Kidney epithelial cell (primary cell): ENCODE data around the gene ZNF366. TPM values are rescaled to one million over a fixed set of nuclear protein-coding genes. Genes with fewer than 3 reads are reported as not detected.

ENCODE experiments used
- DNase-seq: peaks from one replicate; pipeline ENCODE4 v3.0.0-alpha.2; 2010; ENCODE audit warnings: low read depth
- H3K27me3 ChIP-seq: 2 replicates; pipeline ENCODE4 v1.6.0; 2011; ENCODE audit warnings: low read length; ENCODE audit not compliant: control insufficient read depth, insufficient read depth
- H3K36me3 ChIP-seq: 2 replicates; pipeline ENCODE4 v1.5.1; 2011; ENCODE audit warnings: low read length; ENCODE audit not compliant: control insufficient read depth, insufficient read depth
- H3K4me3 ChIP-seq: 2 replicates; pipeline ENCODE4 v1.5.1; 2011; ENCODE audit warnings: low read depth, mild to moderate bottlenecking, control low read depth, low read length
- CTCF ChIP-seq: IDR thresholded peaks from 2 replicates; pipeline ENCODE4 v1.5.1; 2011; ENCODE audit warnings: mild to moderate bottlenecking, moderate library complexity, low read length, control low read depth, inconsistent platforms; ENCODE audit not compliant: insufficient read depth, poor library complexity, severe bottlenecking
- total RNA-seq: library from RNA; depleted of rRNA; stranded (reverse); fragments of >200 nt; gene quantifications from 2 replicates; pipeline ENCODE4 v1.2.3, GENCODE V29; 2015

ZNF366 gene
- total RNA-seq, 1 donor from 2014 or later, result 0.13 TPM

DNA sequence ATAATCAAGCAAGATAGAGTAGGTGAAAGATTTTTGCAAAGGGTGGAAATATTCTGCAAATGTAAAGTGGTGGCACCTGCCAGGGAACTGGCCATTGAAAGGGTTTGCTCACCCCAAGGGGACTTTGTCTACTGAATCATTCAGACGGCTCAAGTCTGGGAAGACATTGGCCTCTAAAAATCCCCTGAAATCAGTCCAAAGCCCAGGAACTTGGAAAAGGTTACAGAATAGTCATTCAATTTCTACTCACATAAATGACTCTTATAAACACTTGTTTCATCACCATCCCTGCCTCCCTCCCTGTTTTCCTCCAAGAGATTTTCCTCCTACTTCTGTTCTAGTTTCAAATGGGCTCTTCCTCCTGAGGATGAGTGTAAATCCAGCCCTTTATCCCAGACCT is 28.5 kb downstream of the ZNF366 start:
- H3K4me3 ChIP-seq, result no peak overlapping the region
- no peak for DNase-seq
- no peak for TF ChIP-seq CTCF
- no peaks in the 10 kb centered on the region for H3K27me3 ChIP-seq
- H3K36me3 ChIP-seq, result no peaks in the 10 kb centered on the region

GRCh38 chr5:72478276-72478675 is 28.9 kb downstream of the ZNF366 start:
- H3K36me3 ChIP-seq, result no peaks in the 10 kb centered on the region
- no peak for TF ChIP-seq CTCF
- no peak for DNase-seq
- no peak overlapping the region for H3K4me3 ChIP-seq
- no peaks in the 10 kb centered on the region for H3K27me3 ChIP-seq

DNA sequence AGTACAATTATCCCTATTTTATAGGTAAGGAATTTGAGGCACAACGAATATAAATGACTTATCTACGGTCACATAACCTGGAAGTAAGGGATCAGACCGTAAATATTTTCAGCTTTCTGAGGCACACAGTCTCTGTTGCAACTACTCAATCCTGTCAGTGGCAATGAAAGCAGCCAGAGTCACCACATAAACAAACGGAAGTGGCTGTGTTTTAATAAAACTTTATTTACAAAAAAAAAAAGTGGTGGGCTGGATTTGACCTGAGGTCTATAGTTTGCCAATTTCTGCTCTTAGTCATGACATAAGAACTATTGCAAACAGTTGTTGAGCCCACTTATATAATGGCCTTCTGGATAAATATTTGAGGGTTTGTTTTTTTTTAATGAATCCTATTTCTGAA is 29.6 kb downstream of the ZNF366 start:
- H3K36me3 ChIP-seq, result no peaks in the 10 kb centered on the region
- no peak for TF ChIP-seq CTCF
- H3K27me3 ChIP-seq, result no peaks in the 10 kb centered on the region
- no peak overlapping the region for H3K4me3 ChIP-seq
- no peak for DNase-seq

GRCh38 chr5:72477176-72477575 is 30.0 kb downstream of the ZNF366 start:
- TF ChIP-seq CTCF, result no peak
- no peaks in the 10 kb centered on the region for H3K27me3 ChIP-seq
- DNase-seq, result no peak
- no peaks in the 10 kb centered on the region for H3K36me3 ChIP-seq
- H3K4me3 ChIP-seq, result no peak overlapping the region

DNA sequence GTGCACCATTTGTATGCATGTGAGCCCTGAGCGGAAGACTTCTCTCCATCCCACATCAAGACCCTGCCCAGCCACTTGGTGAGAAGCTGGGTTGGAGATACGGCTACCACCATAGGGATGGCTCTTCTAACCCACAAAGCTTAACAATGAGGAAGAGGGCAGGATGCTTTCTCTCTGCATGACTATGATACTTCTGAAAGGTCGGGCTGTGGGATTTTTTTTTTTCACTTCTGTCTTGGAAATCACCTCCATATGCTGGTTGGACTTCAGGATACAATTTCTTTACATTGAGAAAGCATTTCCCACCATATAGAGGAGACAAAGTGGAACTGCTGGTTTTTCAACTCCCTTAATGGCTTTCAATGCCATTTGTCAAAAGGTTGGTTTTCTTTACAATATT is 30.5 kb downstream of the ZNF366 start:
- Histone ChIP-seq H3K27me3 (no peaks in the 10 kb centered on the region), H3K4me3 (no peak overlapping the region), H3K36me3 (no peaks in the 10 kb centered on the region)
- no peak for DNase-seq
- no peak for TF ChIP-seq CTCF

GRCh38 chr5:72476275-72476674 is 30.9 kb downstream of the ZNF366 start:
- DNase-seq, result no peak
- H3K4me3 ChIP-seq, result no peak overlapping the region
- H3K27me3 ChIP-seq, result no peaks in the 10 kb centered on the region
- TF ChIP-seq CTCF, result no peak
- no peaks in the 10 kb centered on the region for H3K36me3 ChIP-seq
